Progenitor cell of endocrine pancreas (in vitro differentiated cells): ENCODE data around the gene WNT4. TPM values are rescaled to one million over a fixed set of nuclear protein-coding genes. Genes with fewer than 3 reads are reported as not detected.

Experiments used
- DNase-seq: peaks from one replicate; pipeline ENCODE4 v3.0.0; 2021; ENCODE audit warnings: low spot score; ENCODE audit not compliant: unreplicated experiment
- H3K27ac Mint-ChIP-seq: 2 replicates; pipeline ENCODE4 v1.8.0; 2021; ENCODE audit warnings: mild to moderate bottlenecking, moderate library complexity, mixed read lengths
- H3K27me3 Mint-ChIP-seq: 2 replicates; pipeline ENCODE4 v1.8.0; 2021; ENCODE audit warnings: mixed read lengths
- H3K36me3 Mint-ChIP-seq: 2 replicates; pipeline ENCODE4 v1.8.0; 2022; ENCODE audit warnings: mixed read lengths; ENCODE audit not compliant: insufficient read depth
- H3K4me1 Mint-ChIP-seq: 2 replicates; pipeline ENCODE4 v1.8.0; 2021; ENCODE audit warnings: low read depth, mixed read lengths
- H3K4me3 Mint-ChIP-seq: 2 replicates; pipeline ENCODE4 v1.8.0; 2021; ENCODE audit warnings: low read depth, mild to moderate bottlenecking, moderate library complexity, mixed read lengths
- H3K9me3 Mint-ChIP-seq: 2 replicates; pipeline ENCODE4 v1.8.0; 2021; ENCODE audit warnings: low read depth, mixed read lengths
- CTCF ChIP-seq: fragments of 200-600 bp; sonication (generic); IDR thresholded peaks from one replicate; pipeline ENCODE4 v1.5.0; 2021; ENCODE audit warnings: antibody characterized with exemption, mild to moderate bottlenecking; ENCODE audit not compliant: unreplicated experiment
- total RNA-seq: library from RNA; stranded (reverse); gene quantifications from 2 replicates; pipeline ENCODE4 v1.2.1, GENCODE V29; 2021

The WNT4 gene
- total RNA-seq, 1 donor from 2014 or later, result 0.74 TPM

DNA sequence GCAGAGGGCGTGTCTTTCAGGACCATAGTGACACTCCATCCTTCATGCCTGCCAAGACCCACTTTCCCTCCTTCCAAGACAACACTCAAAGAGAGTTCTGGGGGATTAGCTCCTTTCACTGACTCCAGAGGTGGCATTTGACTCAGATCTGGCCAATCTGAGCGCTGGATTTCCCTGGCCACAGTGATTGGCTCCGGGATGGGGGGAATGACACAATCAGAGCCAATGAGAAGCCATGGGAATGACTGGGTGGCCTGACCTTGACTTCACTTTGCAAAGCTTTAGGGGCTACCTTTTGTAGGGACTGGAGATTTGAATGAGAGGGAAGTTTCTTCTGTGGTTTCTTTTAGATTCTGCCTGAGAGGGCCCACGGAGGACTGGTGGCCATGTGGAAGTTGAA is 26.9 kb upstream of the WNT4 start:
- no peaks in the 10 kb centered on the region for H3K4me1 Mint-ChIP-seq
- peaks cover 52% of the 10 kb centered on the region for H3K27me3 Mint-ChIP-seq
- no peak overlapping the region for H3K4me3 Mint-ChIP-seq
- H3K27ac Mint-ChIP-seq, result no peak overlapping the region
- no peak for DNase-seq
- no peaks in the 10 kb centered on the region for H3K9me3 Mint-ChIP-seq
- TF ChIP-seq CTCF, result no peak
- no peaks in the 10 kb centered on the region for H3K36me3 Mint-ChIP-seq

- Mint-ChIP-seq H3K4me3 (no peak overlapping the region), H3K36me3 (no peaks in the 10 kb centered on the region)
- no peak for DNase-seq
Measured at GRCh38 chr1:22168412-22168973, 25.6 kb upstream of the WNT4 start.

DNA sequence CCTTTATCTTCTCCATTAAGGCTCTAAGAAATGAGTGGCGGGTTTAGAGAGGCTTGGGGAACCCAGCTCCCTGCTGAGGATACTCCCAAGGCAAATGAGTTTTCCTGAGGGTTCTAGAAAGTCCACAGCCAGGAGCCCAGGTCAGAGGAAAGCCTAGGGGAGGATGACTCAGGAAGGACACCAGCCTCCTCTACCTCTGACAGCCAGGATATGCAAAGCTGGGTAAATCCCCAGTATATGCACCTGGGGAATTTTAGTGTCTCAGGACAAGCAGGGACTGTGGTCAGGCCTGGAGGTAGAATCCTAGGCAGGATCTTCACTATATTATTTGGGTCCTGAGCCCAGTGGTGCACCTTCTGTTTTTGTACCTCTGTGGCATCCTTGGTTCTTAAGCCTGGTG is 23.5 kb upstream of the WNT4 start:
- H3K9me3 Mint-ChIP-seq, result no peaks in the 10 kb centered on the region
- H3K27me3 Mint-ChIP-seq, result peaks cover 52% of the 10 kb centered on the region
- no peak for TF ChIP-seq CTCF
- H3K4me3 Mint-ChIP-seq, result no peak overlapping the region
- H3K27ac Mint-ChIP-seq, result no peak overlapping the region
- H3K36me3 Mint-ChIP-seq, result no peaks in the 10 kb centered on the region
- DNase-seq, result no peak
- no peaks in the 10 kb centered on the region for H3K4me1 Mint-ChIP-seq

More at GRCh38 chr1:22168412-22168973, 25.6 kb upstream of the WNT4 start:
- Mint-ChIP-seq H3K27ac (no peak overlapping the region), H3K27me3 (peaks cover 53% of the 10 kb centered on the region), H3K4me1 (no peaks in the 10 kb centered on the region), H3K9me3 (no peaks in the 10 kb centered on the region)
- no peak for TF ChIP-seq CTCF

DNA sequence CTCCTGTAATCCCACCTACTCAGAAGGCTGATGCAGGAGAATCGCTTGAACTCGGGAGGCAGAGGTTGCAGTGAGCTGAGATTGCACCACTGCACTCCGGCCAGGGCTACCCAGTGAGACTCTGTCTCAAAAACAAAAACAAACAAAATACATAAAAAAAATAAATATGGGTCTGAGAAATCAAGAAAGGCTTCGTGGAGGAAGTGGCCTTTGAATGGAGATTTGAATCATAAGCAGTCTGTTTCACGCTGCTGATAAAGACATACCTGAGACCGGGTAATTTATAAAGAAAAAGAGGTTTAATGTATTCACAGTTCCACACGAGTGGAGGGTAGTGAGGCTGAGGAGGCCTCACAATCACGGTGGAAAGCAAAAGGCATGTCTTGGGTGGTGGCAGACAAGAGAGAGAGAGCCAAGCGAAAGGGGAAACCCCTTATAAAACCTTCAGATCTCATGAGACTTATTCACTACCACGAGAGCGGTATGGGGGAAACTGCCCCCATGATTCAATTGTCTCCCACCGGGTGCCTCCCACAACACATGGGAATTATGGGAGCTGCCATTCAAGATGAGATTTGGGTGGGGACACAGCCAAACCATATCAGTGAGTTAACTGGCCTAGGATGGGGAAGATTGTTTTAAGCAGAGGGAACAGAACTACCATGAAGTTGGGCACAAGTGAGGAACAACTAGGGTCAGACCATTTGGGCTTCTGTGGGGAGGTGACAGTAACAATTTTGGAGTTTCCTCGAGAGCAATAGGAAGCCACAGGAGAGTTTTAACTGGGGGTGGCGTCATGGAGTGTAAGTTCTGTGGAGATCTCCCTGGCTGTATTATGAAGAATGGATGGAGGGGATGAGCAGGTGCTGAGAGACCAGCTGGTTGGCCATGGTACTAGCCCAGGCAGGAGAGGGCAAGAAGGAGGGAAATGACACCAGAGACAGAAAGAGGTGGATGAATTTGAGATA is 22.2 kb upstream of the WNT4 start:
- H3K36me3 Mint-ChIP-seq, result no peaks in the 10 kb centered on the region

DNA sequence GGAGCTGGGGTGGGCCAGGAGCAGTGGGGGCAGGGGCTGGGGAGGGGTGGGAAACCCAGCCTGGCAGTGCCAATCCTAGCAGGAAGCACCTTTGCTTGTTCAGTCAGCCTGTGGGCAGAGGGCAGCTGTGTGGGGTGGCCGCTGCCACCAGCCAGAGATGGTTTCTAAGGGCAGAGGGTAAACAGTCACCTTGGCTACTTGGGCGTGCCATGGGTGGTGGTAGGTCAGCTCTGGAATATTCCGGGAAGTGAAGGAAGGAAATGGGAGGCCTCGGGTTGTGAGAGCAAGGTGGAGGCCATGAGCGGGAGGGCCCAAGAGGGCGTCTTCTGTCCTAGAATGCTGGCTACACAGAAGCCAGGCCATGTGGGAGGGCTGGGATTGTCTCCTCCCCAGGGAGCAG is 20.7 kb upstream of the WNT4 start:
- Mint-ChIP-seq H3K4me3 (no peak overlapping the region), H3K9me3 (no peaks in the 10 kb centered on the region), H3K36me3 (no peaks in the 10 kb centered on the region), H3K27me3 (peaks cover 38% of the 10 kb centered on the region), H3K4me1 (no peaks in the 10 kb centered on the region), H3K27ac (no peak overlapping the region)
- no peak for DNase-seq
- TF ChIP-seq CTCF, result no peak

More for the DNA sequence above, 22.2 kb upstream of the WNT4 start:
- DNase-seq, result no peak
- Mint-ChIP-seq H3K9me3 (no peaks in the 10 kb centered on the region), H3K27ac (no peak overlapping the region), H3K27me3 (peaks cover 51% of the 10 kb centered on the region), H3K4me3 (no peak overlapping the region), H3K4me1 (no peaks in the 10 kb centered on the region)
- no peak for TF ChIP-seq CTCF
